Peyer's patch (tissue), 4 donors: ENCODE results near the gene CCDC187. TPM values are rescaled to one million over a fixed set of nuclear protein-coding genes. Genes with fewer than 3 reads are reported as not detected.

Source experiments
- DNase-seq, 3 donors: peaks; one replicate each; pipeline ENCODE4 v3.0.0-alpha.2; 2017 to 2019
- H3K27ac ChIP-seq, 4 donors: fragments of 200-600 bp; sonication (generic); one replicate each; pipeline ENCODE4 v1.5.1; 2016 to 2019
- H3K27me3 ChIP-seq, 2 donors: fragments of 200-600 bp; sonication (generic); one replicate each; pipeline ENCODE4 v1.5.1; 2019
- H3K36me3 ChIP-seq, 3 donors: fragments of 200-600 bp; sonication (generic); one replicate each; pipeline ENCODE4 v1.5.1; 2016 to 2019
- H3K4me1 ChIP-seq, 4 donors: fragments of 200-600 bp; sonication (generic); one replicate each; pipeline ENCODE4 v1.5.1; 2016 to 2019
- H3K4me3 ChIP-seq, 4 donors: fragments of 200-600 bp; sonication (generic); 1 replicate in 3 of 4; 2 replicates in 1 of 4; pipeline ENCODE4 v1.5.1; 2016 to 2019; ENCODE audit warnings: mild to moderate bottlenecking in 1 of 4
- H3K9me3 ChIP-seq, 4 donors: fragments of 200-600 bp; sonication (generic); one replicate each; pipeline ENCODE4 v1.5.1; 2016 to 2019; ENCODE audit warnings: mild to moderate bottlenecking in 1 of 4
- CTCF ChIP-seq, 6 experiments: fragments of 450-650 bp in 4 of 6; fragments of 200-600 bp in 2 of 6; sonication (generic) in 1 of 6; IDR thresholded peaks; one replicate each; pipeline ENCODE4 v1.5.1; 2017 to 2019; ENCODE audit warnings: antibody characterized with exemption in 6 of 6, mild to moderate bottlenecking in 3 of 6, moderate library complexity in 1 of 6
- POLR2A ChIP-seq, 2 donors: fragments of 450-650 bp; IDR thresholded peaks; one replicate each; pipeline ENCODE4 v1.5.1; 2017; ENCODE audit warnings: antibody characterized with exemption in 2 of 2, mild to moderate bottlenecking in 2 of 2, moderate library complexity in 2 of 2
- total RNA-seq, 4 donors: library from RNA; depleted of rRNA; stranded (reverse); fragments of >200 nt; gene quantifications; one replicate each; pipeline ENCODE4 v1.1.0, GENCODE V29; 2016

The CCDC187 gene
- total RNA-seq, 4 donors from 2014 or later = 0.35 to 1.0 (median 0.67) TPM; not detected in 1

- Histone ChIP-seq H3K4me1 (peaks cover 0 to 26% (median 11%) of the 10 kb centered on the region in 4 donors), H3K4me3 (no peak overlapping the region), H3K36me3 (no peaks in the 10 kb centered on the region), H3K27me3 (no peaks in the 10 kb centered on the region), H3K9me3 (no peaks in the 10 kb centered on the region), H3K27ac (no peak overlapping the region)
- TF ChIP-seq POLR2A (IDR thresholded peaks at IDR 0.05) (no peak), CTCF (IDR thresholded peaks at IDR 0.05) (no peak)
- no peak for DNase-seq
These were observed 25.9 kb upstream of the CCDC187 start for GRCh38 chr9:136329636-136330405.

- Histone ChIP-seq H3K36me3 (no peaks in the 10 kb centered on the region), H3K27me3 (no peaks in the 10 kb centered on the region), H3K4me1 (peaks cover 0 to 26% (median 11%) of the 10 kb centered on the region in 4 donors), H3K4me3 (peak overlapping the region in 1 of 4 donors; percentile 64), H3K27ac (no peak overlapping the region), H3K9me3 (no peaks in the 10 kb centered on the region)
- no peak for DNase-seq
- TF ChIP-seq POLR2A (IDR thresholded peaks at IDR 0.05) = no peak
- TF ChIP-seq CTCF (IDR thresholded peaks at IDR 0.05) = no peak
These were observed 25.3 kb upstream of the CCDC187 start for GRCh38 chr9:136329211-136329627.

- no peaks in the 10 kb centered on the region for H3K9me3 ChIP-seq
- no peak for DNase-seq
- TF ChIP-seq POLR2A (IDR thresholded peaks at IDR 0.05) (no peak), CTCF (IDR thresholded peaks at IDR 0.05) (no peak)
- no peaks in the 10 kb centered on the region for H3K27me3 ChIP-seq
- H3K36me3 ChIP-seq = no peaks in the 10 kb centered on the region
- peaks cover 0 to 26% (median 11%) of the 10 kb centered on the region in 4 donors for H3K4me1 ChIP-seq
- peak overlapping the region; percentile 39 to 65 (median 61) for H3K4me3 ChIP-seq
- peak overlapping the region in 3 of 4 donors; percentile 66 to 84 (median 67) for H3K27ac ChIP-seq
These were observed 24.7 kb upstream of the CCDC187 start for GRCh38 chr9:136328622-136329041.

- Histone ChIP-seq H3K4me3 (peak overlapping the region; percentile 39 to 65 (median 61)), H3K27me3 (no peaks in the 10 kb centered on the region), H3K27ac (peak overlapping the region; percentile 19 to 84 (median 66)), H3K4me1 (peaks cover 0 to 26% (median 11%) of the 10 kb centered on the region in 4 donors), H3K9me3 (no peaks in the 10 kb centered on the region), H3K36me3 (no peaks in the 10 kb centered on the region)
- no peak for DNase-seq
- no peak for TF ChIP-seq CTCF (IDR thresholded peaks at IDR 0.05)
- TF ChIP-seq POLR2A (IDR thresholded peaks at IDR 0.05) = no peak
These were observed 24.2 kb upstream of the CCDC187 start for GRCh38 chr9:136328011-136328621.

GRCh38 chr9:136327304-136327974 is 23.5 kb upstream of the CCDC187 start, which contains the start of gene GPSM1:
TSS of gene GPSM1 (plus strand) at chr9:136327539. CDS start at chr9:136327696, 157 bp downstream.
- Histone ChIP-seq H3K27ac (peak within 1 kb of the TSS; percentile 49 to 84 (median 66)), H3K9me3 (no peaks in the 10 kb centered on the region), H3K36me3 (no peaks in the 10 kb centered on the region), H3K27me3 (no peaks in the 10 kb centered on the region), H3K4me1 (peaks cover 0 to 26% (median 11%) of the 10 kb centered on the region in 4 donors), H3K4me3 (peak within 1 kb of the TSS; percentile 39 to 65 (median 61))
- DNase-seq = no peak
- TF ChIP-seq POLR2A (IDR thresholded peaks at IDR 0.05) (no peak), CTCF (IDR thresholded peaks at IDR 0.05) (no peak)
